ENCODE results near the gene AMZ2. TPM values are rescaled to one million over a fixed set of nuclear protein-coding genes. Genes with fewer than 3 reads are reported as not detected.

AMZ2 gene
- total RNA-seq, 1 experiment from 2014 or later: 54.6 TPM

GRCh38 chr17:68246271-68247028 lies 1.4 kb upstream of the AMZ2 start:
- Mint-ChIP-seq H3K4me3 (peak overlapping the region; percentile 80), H3K4me1 (peaks cover 14% of the 10 kb centered on the region), H3K9me3 (no peaks in the 10 kb centered on the region), H3K27ac (peak overlapping the region; percentile 28), H3K27me3 (ENCODE audit: low read depth) (no peaks in the 10 kb centered on the region), H3K36me3 (no peaks in the 10 kb centered on the region; the same call in 1 of the 2 replicates)
- DNase-seq (ENCODE audit: low spot score) (no peak), ATAC-seq (no peak)
- TF ChIP-seq ATF2 (CRISPR knock-in tag; IDR thresholded peaks at IDR 0.05; ENCODE audit: borderline replicate concordance, low read depth): no peak
- TF ChIP-seq SMAD4 (CRISPR knock-in tag; IDR thresholded peaks at IDR 0.05): no peak
- no peak for TF ChIP-seq USF1 (CRISPR knock-in tag; IDR thresholded peaks at IDR 0.05)
- TF ChIP-seq MLX (CRISPR knock-in tag; IDR thresholded peaks at IDR 0.05): no peak
- no peak for TF ChIP-seq ZNF396 (CRISPR knock-in tag; IDR thresholded peaks at IDR 0.05; ENCODE audit: borderline replicate concordance)
- no peak for TF ChIP-seq E2F4 (CRISPR knock-in tag; IDR thresholded peaks at IDR 0.05; ENCODE audit: borderline replicate concordance, low read depth)
- TF ChIP-seq E2F1 (CRISPR knock-in tag; IDR thresholded peaks at IDR 0.05): no peak
- no peak for TF ChIP-seq ERG (CRISPR knock-in tag; IDR thresholded peaks at IDR 0.05)
- TF ChIP-seq PRRX2 (CRISPR knock-in tag; IDR thresholded peaks at IDR 0.05): no peak
- no peak for TF ChIP-seq ELF4 (CRISPR knock-in tag; IDR thresholded peaks at IDR 0.05; ENCODE audit: low read depth)
- no peak for TF ChIP-seq GRHL2 (CRISPR knock-in tag; IDR thresholded peaks at IDR 0.05; ENCODE audit: insufficient replicate concordance, severe bottlenecking)
- TF ChIP-seq ZNF263 (CRISPR knock-in tag; IDR thresholded peaks at IDR 0.05; ENCODE audit: low read depth): no peak
- no peak for TF ChIP-seq HMGA2 (CRISPR knock-in tag; IDR thresholded peaks at IDR 0.05)
- TF ChIP-seq TCF7 (CRISPR knock-in tag; IDR thresholded peaks at IDR 0.05; ENCODE audit: low read depth): no peak
- no peak for TF ChIP-seq ZNF219 (CRISPR knock-in tag; IDR thresholded peaks at IDR 0.05; ENCODE audit: borderline replicate concordance)
- ChIA-PET POLR2A (interaction anchor here (0.6 to 1.5 kb wide), 4 partner anchors 12 to 211 kb away, joined by 3 to 5 read pairs (median 4); partner anchors contain the start of genes KPNA2 and WIPI1), CTCF (interaction anchor here (0.6 to 2.6 kb wide), 6 partner anchors 14 to 190 kb away, joined by 3 to 12 read pairs (median 6); no protein-coding TSS in a partner anchor)

- Mint-ChIP-seq H3K9me3 (no peaks in the 10 kb centered on the region), H3K4me1 (peaks cover 14% of the 10 kb centered on the region), H3K27ac (peak overlapping the region; percentile 72; the same call in 1 of the 2 replicates), H3K27me3 (ENCODE audit: low read depth) (no peaks in the 10 kb centered on the region), H3K36me3 (peaks cover 12% of the 10 kb centered on the region), H3K4me3 (peak overlapping the region; percentile 80)
- POLR2A ChIA-PET: interaction anchor here (0.7 kb wide), 1 partner anchor 209 kb away, joined by 3 read pairs; the partner anchor contains the start of gene WIPI1
- CTCF ChIA-PET: interaction anchor here (1.2 to 2.6 kb wide), 6 partner anchors 19 to 209 kb away, joined by 3 to 13 read pairs (median 8); partner anchors contain the start of gene WIPI1
- no peak for DNase-seq (ENCODE audit: low spot score)
- no peak for TF ChIP-seq ZNF512 (CRISPR knock-in tag; IDR thresholded peaks at IDR 0.05; ENCODE audit: borderline replicate concordance)
- no peak for TF ChIP-seq NR3C1 (CRISPR knock-in tag; conservative IDR thresholded peaks at IDR 0.05; ENCODE audit: low read depth)
- TF ChIP-seq IRF1 (CRISPR knock-in tag; IDR thresholded peaks at IDR 0.05): peak; percentile 35; the same call in 1 of the 2 replicates
- TF ChIP-seq MXD4 (CRISPR knock-in tag; IDR thresholded peaks at IDR 0.05; ENCODE audit: borderline replicate concordance): no peak
- peak; percentile 60 for ATAC-seq
Measured at GRCh38 chr17:68248199-68248825, 469 bp downstream of the AMZ2 start.

All from WTC11 (cell line).